ENCODE results near the gene CNNM1. TPM values are rescaled to one million over a fixed set of nuclear protein-coding genes. Genes with fewer than 3 reads are reported as not detected.
A peak's percentile ranks its signal among the peaks of the same experiment; 100 is the strongest.

Gene CNNM1
- total RNA-seq, 1 donor from 2014 or later = not detected

GRCh38 chr10:99403674-99404073 is 74.5 kb downstream of the CNNM1 start:
- Histone ChIP-seq H3K27me3 (ENCODE audit: control insufficient read depth, insufficient read depth, low read length) (no peaks in the 10 kb centered on the region), H3K36me3 (ENCODE audit: control insufficient read depth, insufficient read depth, low read length) (peaks cover 36% of the 10 kb centered on the region), H3K4me3 (ENCODE audit: low read depth, low read length) (no peak overlapping the region)
- FAIRE-seq (no peak), DNase-seq (ENCODE audit: low read depth) (peak; percentile 71)
- TF ChIP-seq CTCF (IDR thresholded peaks at IDR 0.05; ENCODE audit: insufficient read depth, low read length, severe bottlenecking) = no peak

DNA sequence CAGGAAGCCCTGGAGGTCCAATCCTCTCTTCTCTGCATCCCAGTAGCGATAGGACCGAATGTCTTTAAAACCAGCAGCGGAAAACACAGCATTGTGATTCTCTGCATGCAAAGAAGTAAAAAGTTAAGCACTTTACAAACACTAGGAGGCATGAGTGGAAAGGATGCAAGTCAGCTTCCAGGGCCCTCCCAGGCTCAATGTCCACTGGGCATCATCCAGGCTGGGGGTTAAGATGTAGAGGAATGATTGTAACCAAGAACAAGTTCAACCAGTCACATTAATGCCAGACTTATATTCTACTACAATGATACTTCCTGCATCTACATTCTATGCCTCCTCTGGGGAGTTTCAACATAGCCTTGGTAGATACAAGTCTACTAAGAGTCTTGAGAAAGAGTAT is 77.0 kb downstream of the CNNM1 start:
- Histone ChIP-seq H3K36me3 (ENCODE audit: control insufficient read depth, insufficient read depth, low read length) (peaks cover 32% of the 10 kb centered on the region), H3K27me3 (ENCODE audit: control insufficient read depth, insufficient read depth, low read length) (no peaks in the 10 kb centered on the region), H3K4me3 (ENCODE audit: low read depth, low read length) (no peak overlapping the region)
- DNase-seq (ENCODE audit: low read depth) (no peak), FAIRE-seq (no peak)
- no peak for TF ChIP-seq CTCF (IDR thresholded peaks at IDR 0.05; ENCODE audit: insufficient read depth, low read length, severe bottlenecking)

DNA sequence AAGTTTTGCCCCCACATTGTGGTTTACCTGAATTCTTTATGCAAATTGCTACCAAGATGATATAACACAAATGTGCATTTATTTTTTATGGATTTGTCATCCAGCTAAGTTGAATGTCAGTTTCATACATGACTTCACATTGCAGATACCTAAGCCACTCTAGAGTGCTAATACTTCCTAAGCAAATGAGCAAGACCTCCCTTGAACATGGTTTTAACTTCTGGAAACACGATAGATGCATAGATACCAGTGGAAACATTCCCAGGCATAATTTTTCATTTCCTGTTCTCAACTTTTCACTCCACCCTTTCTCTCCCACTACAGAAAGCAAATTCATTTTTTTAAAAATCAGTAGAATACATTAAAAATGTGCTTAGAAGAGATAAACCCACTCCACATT is 81.0 kb downstream of the CNNM1 start:
- H3K36me3 ChIP-seq (ENCODE audit: control insufficient read depth, insufficient read depth, low read length) = peaks cover 17% of the 10 kb centered on the region
- no peaks in the 10 kb centered on the region for H3K27me3 ChIP-seq (ENCODE audit: control insufficient read depth, insufficient read depth, low read length)
- DNase-seq (ENCODE audit: low read depth) = no peak
- no peak for FAIRE-seq
- TF ChIP-seq CTCF (IDR thresholded peaks at IDR 0.05; ENCODE audit: insufficient read depth, low read length, severe bottlenecking) = no peak
- no peak overlapping the region for H3K4me3 ChIP-seq (ENCODE audit: low read depth, low read length)

DNA sequence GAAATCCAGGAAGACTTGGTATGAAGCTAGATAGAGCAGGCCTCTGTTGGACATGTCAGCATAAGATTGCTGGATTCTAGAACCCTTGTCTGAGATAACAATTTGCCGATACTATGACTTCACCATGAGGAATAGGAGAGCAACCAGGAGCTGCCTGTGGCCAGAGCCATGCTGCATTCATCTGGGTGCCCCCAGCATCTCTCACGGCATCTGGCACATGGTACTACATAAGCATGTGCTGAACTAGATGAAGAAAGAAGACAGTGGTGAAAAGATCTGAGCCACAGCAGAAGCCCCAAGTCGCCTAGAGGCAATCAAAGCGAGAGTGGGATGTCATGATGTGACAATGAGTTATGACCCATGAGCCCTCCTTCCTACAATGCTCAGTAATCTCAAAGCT is 81.7 kb downstream of the CNNM1 start:
- Histone ChIP-seq H3K36me3 (ENCODE audit: control insufficient read depth, insufficient read depth, low read length) (peaks cover 14% of the 10 kb centered on the region), H3K4me3 (ENCODE audit: low read depth, low read length) (no peak overlapping the region), H3K27me3 (ENCODE audit: control insufficient read depth, insufficient read depth, low read length) (no peaks in the 10 kb centered on the region)
- no peak for TF ChIP-seq CTCF (IDR thresholded peaks at IDR 0.05; ENCODE audit: insufficient read depth, low read length, severe bottlenecking)
- FAIRE-seq = no peak
- DNase-seq (ENCODE audit: low read depth) = no peak

GRCh38 chr10:99411546-99411945 is 82.4 kb downstream of the CNNM1 start:
- Histone ChIP-seq H3K36me3 (ENCODE audit: control insufficient read depth, insufficient read depth, low read length) (peaks cover 8% of the 10 kb centered on the region), H3K4me3 (ENCODE audit: low read depth, low read length) (no peak overlapping the region), H3K27me3 (ENCODE audit: control insufficient read depth, insufficient read depth, low read length) (no peaks in the 10 kb centered on the region)
- no peak for DNase-seq (ENCODE audit: low read depth)
- no peak for FAIRE-seq
- TF ChIP-seq CTCF (IDR thresholded peaks at IDR 0.05; ENCODE audit: insufficient read depth, low read length, severe bottlenecking) = no peak

DNA sequence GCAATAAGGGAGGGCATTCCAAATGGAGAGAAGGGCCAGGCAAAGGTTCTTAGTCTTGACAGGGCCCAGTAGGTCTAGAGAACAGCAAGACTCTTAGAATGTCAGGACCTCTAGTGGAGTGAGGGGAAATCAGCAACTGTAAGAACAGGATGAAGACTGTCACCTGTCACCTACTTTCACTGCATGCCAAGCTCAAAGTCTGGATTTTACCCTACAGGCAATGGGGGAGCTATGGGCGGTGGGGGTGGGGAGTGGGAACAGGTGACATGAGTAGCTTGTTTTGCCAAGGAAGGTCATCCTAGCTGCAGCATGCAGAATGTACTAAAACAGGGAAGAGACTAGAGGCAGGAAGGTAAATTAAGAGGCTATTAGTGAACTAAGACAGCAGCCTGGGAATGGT is 82.9 kb downstream of the CNNM1 start:
- TF ChIP-seq CTCF (IDR thresholded peaks at IDR 0.05; ENCODE audit: insufficient read depth, low read length, severe bottlenecking) = no peak
- Histone ChIP-seq H3K36me3 (ENCODE audit: control insufficient read depth, insufficient read depth, low read length) (peaks cover 4% of the 10 kb centered on the region), H3K4me3 (ENCODE audit: low read depth, low read length) (no peak overlapping the region), H3K27me3 (ENCODE audit: control insufficient read depth, insufficient read depth, low read length) (no peaks in the 10 kb centered on the region)
- DNase-seq (ENCODE audit: low read depth) = no peak
- FAIRE-seq = no peak

Measured in bronchial epithelial cell (primary cell).